ENCODE data around the gene L3MBTL4.
A peak's percentile ranks its signal among the peaks of the same experiment; 100 is the strongest.

The L3MBTL4 gene

GRCh38 chr18:5986257-5986931 is 428.3 kb downstream of the L3MBTL4 start:
- DNase-seq (ENCODE audit: low read depth) = no peak

- DNase-seq (ENCODE audit: low read depth) = no peak
Measured at GRCh38 chr18:5984245-5984644, 430.5 kb downstream of the L3MBTL4 start.

- DNase-seq (ENCODE audit: low read depth) = no peak
Measured at GRCh38 chr18:5983488-5983887, 431.2 kb downstream of the L3MBTL4 start.

- DNase-seq (ENCODE audit: low read depth) = no peak
Measured at GRCh38 chr18:5982332-5982731, 432.4 kb downstream of the L3MBTL4 start.

- no peak for DNase-seq (ENCODE audit: low read depth)
Measured at GRCh38 chr18:5980721-5981120, 434.0 kb downstream of the L3MBTL4 start.

- no peak for DNase-seq (ENCODE audit: low read depth)
Measured at GRCh38 chr18:5979971-5980457, 434.7 kb downstream of the L3MBTL4 start.

GRCh38 chr18:5979176-5979888 is 435.4 kb downstream of the L3MBTL4 start:
- no peak for DNase-seq (ENCODE audit: low read depth)

- no peak for DNase-seq (ENCODE audit: low read depth)
Measured at GRCh38 chr18:5977022-5977421, 437.7 kb downstream of the L3MBTL4 start.

- DNase-seq (ENCODE audit: low read depth) = peak; percentile 10
Measured at GRCh38 chr18:5975111-5976002, 439.4 kb downstream of the L3MBTL4 start.

GRCh38 chr18:5974696-5975095 is 440.0 kb downstream of the L3MBTL4 start:
- no peak for DNase-seq (ENCODE audit: low read depth)

- DNase-seq (ENCODE audit: low read depth) = no peak
Measured at GRCh38 chr18:5973099-5973498, 441.6 kb downstream of the L3MBTL4 start.

GRCh38 chr18:5972298-5972697 is 442.4 kb downstream of the L3MBTL4 start:
- no peak for DNase-seq (ENCODE audit: low read depth)

GRCh38 chr18:5969989-5970403 is 444.7 kb downstream of the L3MBTL4 start:
- no peak for DNase-seq (ENCODE audit: low read depth)

- no peak for DNase-seq (ENCODE audit: low read depth)
Measured at GRCh38 chr18:5969355-5969988, 445.2 kb downstream of the L3MBTL4 start.

GRCh38 chr18:5967666-5968065 is 447.0 kb downstream of the L3MBTL4 start:
- no peak for DNase-seq (ENCODE audit: low read depth)

GRCh38 chr18:5967007-5967406 is 447.7 kb downstream of the L3MBTL4 start:
- DNase-seq (ENCODE audit: low read depth) = no peak

GRCh38 chr18:5966514-5966913 is 448.2 kb downstream of the L3MBTL4 start:
- DNase-seq (ENCODE audit: low read depth) = no peak

- DNase-seq (ENCODE audit: low read depth) = no peak
Measured at GRCh38 chr18:5964996-5965395, 449.7 kb downstream of the L3MBTL4 start.

GRCh38 chr18:5964596-5964995 is 450.1 kb downstream of the L3MBTL4 start:
- no peak for DNase-seq (ENCODE audit: low read depth)

- DNase-seq (ENCODE audit: low read depth) = no peak
Measured at GRCh38 chr18:5964108-5964507, 450.6 kb downstream of the L3MBTL4 start.

GRCh38 chr18:5963267-5963666 is 451.4 kb downstream of the L3MBTL4 start:
- DNase-seq (ENCODE audit: low read depth) = no peak

GRCh38 chr18:5962362-5962761 is 452.3 kb downstream of the L3MBTL4 start:
- DNase-seq (ENCODE audit: low read depth) = no peak
